A549 treated with Hydrocortisone at 1 μM for 4 hours (cell line): Measurements from ENCODE around the gene OR6C65. TPM values are rescaled to one million over a fixed set of nuclear protein-coding genes. Genes with fewer than 3 reads are reported as not detected.

Experiments used
- total RNA-seq: library from RNA; stranded (reverse); fragments of 200-300 nt; extraction: Qiagen RNA extraction; gene quantifications from 5 replicates; pipeline ENCODE4 v1.2.3, GENCODE V29; 2022

The OR6C65 gene
- not detected in 5 replicates for total RNA-seq

GRCh38 chr12:55400229-55400628 lies at the start of gene OR6C65:
Gene OR6C65 (plus strand): TSS chr12:55400529. CDS start chr12:55400529, 0 bp downstream.

GRCh38 chr12:55362675-55363074 lies 37.7 kb upstream of the OR6C65 start, which contains the start of gene OR6C75:
Gene OR6C75 (plus strand): TSS chr12:55362975. CDS start chr12:55365111, 2,136 bp downstream.

GRCh38 chr12:55425954-55426353 lies 25.6 kb downstream of the OR6C65 start, which contains the start of gene OR6C76:
Gene OR6C76 (plus strand): TSS chr12:55426254. CDS start chr12:55426254, 0 bp downstream.

GRCh38 chr12:55443776-55444175 lies 43.4 kb downstream of the OR6C65 start, which contains the start of gene OR6C2:
Gene OR6C2 (plus strand): TSS chr12:55444076. CDS start chr12:55452214, 8,138 bp downstream.

Other genes starting within 250 kb of the OR6C65 start
- not detected in 5 replicates for gene OR10A7, start 179.5 kb upstream of the OR6C65 start, total RNA-seq
- gene OR6C74, start 155.9 kb upstream of the OR6C65 start, total RNA-seq = not detected in 5 replicates
- gene OR6C6, start 104.0 kb upstream of the OR6C65 start, total RNA-seq = not detected in 5 replicates
- not detected in 5 replicates for gene OR6C1, start 86.2 kb upstream of the OR6C65 start, total RNA-seq
- not detected in 5 replicates for gene OR6C3, start 69.8 kb upstream of the OR6C65 start, total RNA-seq
- gene OR6C75, start 37.6 kb upstream of the OR6C65 start, total RNA-seq = not detected in 5 replicates
- not detected in 5 replicates for gene OR6C76, start 25.7 kb downstream of the OR6C65 start, total RNA-seq
- gene OR6C2, start 43.5 kb downstream of the OR6C65 start, total RNA-seq = not detected in 5 replicates
- gene OR6C70, start 69.6 kb downstream of the OR6C65 start, total RNA-seq = not detected in 5 replicates
- gene OR6C68, start 91.8 kb downstream of the OR6C65 start, total RNA-seq = not detected in 5 replicates
- not detected in 5 replicates for gene OR6C4, start 149.1 kb downstream of the OR6C65 start, total RNA-seq
- gene OR2AP1, start 171.9 kb downstream of the OR6C65 start, total RNA-seq = not detected in 5 replicates
- gene OR10P1, start 236.4 kb downstream of the OR6C65 start, total RNA-seq = not detected in 5 replicates